Stimulated activated CD8-positive, alpha-beta memory T cell treated with anti-CD3 and anti-CD28 coated beads, Interleukin-12 subunit alpha, Interleukin-12 subunit beta, amount 100 ng/mL, for 24 hours (primary cell): ENCODE measurements around the gene KNTC1.
"Not testable (repeated sequence)": the region's sequence is repeated elsewhere in the genome, so short reads cannot be mapped to it uniquely, and the experiment has no call there.

Source experiments
- DNase-seq: peaks from one replicate; pipeline ENCODE4 v3.0.0-alpha.2; 2020; ENCODE audit errors: extremely low read depth

KNTC1 gene

DNA sequence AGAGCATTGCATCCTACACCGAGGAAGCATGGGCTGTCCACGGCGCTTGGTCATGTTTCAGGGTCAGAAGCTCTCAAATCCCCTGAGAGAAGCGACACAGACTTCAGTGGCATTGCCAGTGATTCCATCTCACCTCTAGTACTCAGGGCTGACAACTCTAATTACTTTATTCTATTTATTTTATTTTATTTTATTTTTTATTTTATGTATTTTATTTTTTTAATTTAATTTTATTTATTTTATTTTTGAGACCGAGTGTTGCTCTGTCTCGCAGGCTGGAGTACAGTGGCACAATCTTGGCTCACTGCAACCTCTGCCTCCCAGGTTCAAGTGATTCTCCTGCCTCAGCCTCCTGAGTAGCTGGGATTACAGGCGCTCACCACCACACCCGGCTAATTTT is 126.2 kb downstream of the KNTC1 start:
- not testable (repeated sequence) for DNase-seq

DNA sequence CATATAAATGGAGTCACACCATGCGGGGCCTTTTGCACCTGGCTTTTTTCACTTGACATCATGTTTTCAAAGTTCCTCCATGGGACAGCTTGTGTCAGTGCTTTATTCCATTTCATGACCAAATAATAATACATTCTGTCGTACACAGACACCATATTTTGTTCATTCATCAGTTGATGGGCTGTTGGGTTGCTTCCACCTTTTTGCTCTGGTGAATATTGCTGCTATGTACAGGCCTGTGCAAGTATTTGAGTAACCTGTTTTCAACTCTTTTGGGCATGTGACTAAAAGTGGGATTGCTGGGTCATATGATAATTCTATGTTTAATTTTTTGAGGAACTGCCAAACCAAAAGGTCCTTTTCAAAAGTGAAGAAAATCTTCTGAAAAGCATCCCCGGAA is 129.2 kb downstream of the KNTC1 start:
- no peak for DNase-seq

DNA sequence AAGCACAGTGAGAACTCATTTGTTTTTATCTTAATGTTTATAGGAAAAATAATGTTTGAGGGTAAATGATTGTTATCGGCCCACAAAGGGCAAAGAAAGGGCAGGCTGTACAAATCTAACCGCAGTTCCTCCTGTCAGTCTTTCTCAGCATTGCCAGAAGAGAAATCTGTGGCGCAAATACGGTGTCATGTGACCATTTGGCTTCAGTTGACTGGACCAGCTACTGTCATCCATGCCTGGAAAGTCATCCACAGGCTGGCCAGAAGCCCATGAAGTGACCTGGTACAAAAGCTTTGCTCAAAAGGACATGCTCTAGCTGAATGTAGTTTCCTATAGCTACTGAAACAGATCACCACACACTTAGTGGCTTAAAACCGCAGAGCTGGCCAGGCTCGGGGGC is 132.5 kb downstream of the KNTC1 start:
- no peak for DNase-seq

DNA sequence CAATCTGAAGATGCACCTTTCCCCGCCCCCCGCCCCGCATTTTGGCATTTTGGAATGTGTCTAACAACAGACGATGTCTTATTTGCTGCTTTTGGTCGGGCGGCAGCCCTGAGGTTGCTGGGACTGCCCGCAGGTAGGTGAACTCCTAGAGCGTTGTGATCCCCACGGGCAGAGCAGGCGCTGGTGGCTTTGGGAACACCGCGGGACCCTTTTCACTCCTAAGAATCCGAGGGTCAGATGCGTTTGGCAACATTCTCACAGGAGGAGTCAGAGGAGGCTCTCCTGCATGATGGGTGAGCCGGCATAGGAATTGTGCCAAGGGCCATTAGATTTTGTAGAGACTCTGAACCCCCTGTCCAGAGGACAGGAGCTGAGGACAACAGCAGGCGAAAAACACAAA is 134.2 kb downstream of the KNTC1 start:
- no peak for DNase-seq

DNA sequence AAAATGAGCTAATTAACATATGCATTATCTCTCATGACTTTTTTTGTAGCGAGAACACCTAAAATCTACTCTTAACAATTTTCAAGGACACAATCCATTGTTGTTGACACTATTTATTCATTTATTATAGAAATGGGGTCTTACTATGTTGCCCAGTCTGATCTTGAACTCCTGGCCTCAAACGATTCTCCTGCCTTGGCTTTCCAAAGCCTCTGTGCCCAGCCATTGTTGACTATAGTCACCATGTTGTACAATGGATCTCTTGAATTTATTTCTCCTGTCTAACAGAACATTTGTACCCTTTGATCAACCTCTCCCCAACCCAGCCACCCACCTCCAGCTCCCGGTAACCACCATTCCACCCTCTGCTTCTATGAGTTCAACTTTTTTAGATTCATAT is 134.9 kb downstream of the KNTC1 start:
- no peak for DNase-seq

DNA sequence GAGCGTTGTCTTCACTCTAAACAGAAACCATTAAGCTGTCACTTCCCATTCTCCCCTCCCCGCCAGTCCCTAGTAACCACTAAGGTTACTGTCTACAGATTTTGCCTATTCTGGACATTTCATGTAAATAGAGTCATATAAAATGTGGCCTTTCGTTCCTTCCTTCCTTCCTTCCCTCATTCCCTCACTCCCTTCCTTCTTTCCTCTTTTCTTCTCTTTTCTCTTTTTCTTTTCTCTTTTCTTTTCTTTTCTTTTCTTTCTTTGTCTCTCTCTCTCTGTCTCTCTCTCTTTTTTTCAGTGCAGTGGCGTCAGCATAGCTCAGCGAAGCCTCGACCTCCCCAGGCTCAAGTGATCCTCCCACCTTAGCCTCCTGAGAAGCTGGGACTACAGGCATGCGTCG is 138.3 kb downstream of the KNTC1 start:
- no peak for DNase-seq

DNA sequence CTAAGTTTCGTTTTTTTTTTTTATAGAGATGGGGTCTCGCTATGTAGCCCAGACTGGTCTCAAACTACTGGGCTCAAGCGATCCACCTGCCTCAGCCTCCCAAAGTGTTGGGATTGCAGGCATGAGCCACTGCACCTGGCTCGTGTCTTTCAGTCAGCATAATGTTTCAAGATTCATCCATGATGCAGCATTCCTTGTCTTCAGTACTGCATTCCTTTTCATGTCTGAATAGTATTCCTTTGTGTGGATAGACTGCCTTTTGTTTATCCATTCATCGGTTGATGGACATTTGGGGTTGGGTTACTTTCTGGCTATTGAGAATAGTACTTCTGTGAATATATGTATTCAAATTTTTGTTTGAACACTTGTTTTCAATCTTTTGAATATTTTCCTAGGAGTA is 138.7 kb downstream of the KNTC1 start:
- no peak for DNase-seq

DNA sequence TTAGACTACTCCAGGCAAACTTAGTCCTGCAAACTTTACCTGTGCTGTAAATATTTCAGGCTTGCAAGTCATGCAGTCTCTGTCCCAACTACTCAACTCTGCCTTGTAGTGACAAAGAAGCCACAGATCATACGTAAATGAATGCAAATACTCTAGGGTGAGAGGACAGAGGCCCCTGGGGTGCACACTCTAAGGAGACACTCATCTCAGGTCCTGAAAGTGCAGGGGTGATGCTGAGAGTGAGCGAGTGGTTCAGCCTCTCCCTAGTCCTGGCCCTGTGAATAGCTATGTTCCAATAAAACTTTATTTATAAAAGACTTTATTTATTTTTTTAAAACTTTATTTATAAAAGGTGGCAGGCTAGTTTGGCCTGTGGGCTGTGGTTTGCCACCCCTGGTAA is 141.2 kb downstream of the KNTC1 start:
- no peak for DNase-seq

DNA sequence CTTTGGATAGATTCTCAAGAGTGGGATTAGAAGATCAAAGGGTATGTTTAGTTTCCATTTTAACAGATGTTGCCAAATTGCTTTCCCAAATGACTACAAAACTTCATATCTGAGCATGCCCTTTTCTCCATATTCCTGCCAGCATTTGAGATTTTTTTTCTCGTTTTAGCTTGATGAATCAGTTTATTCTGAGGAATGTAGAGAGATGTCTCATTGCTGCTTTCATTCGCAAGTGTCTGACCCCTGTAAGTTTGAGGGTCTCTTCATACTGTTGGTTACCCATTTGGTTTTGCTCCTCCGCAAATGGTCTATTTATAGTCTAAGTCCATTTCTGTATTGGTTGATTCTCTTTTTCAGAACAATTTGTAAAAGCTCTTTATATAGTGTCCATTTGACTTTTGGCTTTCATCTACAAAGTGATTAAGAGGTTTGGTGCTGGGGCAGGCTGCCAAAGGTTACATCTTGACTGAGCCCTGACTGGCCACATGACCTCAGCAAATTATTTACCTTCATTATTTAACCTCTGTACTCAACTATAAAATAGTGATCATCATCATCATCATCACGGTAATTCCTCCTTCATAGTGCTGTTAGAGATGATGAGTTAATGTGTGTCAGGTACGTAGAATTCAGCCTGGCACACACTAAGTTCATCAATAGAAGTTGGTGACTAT is 142.5 kb downstream of the KNTC1 start:
- DNase-seq: no peak

DNA sequence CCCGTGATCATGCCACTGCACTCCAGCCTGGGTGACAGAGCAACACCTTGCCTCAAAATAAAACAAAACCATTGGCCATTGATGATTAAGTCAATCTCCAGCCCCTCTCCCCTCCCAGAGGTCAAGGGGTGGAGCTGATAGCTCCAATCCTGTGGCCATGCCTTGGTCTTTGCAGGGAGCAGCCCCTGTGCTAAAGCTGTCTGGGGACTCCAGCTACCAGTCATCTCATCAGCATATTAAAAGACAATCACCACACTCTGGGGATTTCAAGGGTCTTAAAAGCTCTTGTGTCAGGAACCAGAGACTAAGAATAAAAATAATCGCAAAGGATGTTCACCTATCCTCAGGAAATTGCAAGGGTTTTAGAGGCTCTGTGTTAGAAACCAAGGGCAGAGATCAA is 145.5 kb downstream of the KNTC1 start:
- DNase-seq: no peak
